ENCODE measurements around the gene TBC1D5.
"Not testable (repeated sequence)": the region's sequence is repeated elsewhere in the genome, so short reads cannot be mapped to it uniquely, and the experiment has no call there.

TBC1D5 gene

GRCh38 chr3:17742102-17742879 is at the start of gene TBC1D5:
Gene TBC1D5 (minus strand): TSS chr3:17742631. CDS start chr3:17508570, 234,061 bp downstream.
- peak; percentile 70 to 74 for DNase-seq

GRCh38 chr3:17783426-17783825 is 41.0 kb upstream of the TBC1D5 start:
- no peak for DNase-seq

- DNase-seq = no peak
Observed at GRCh38 chr3:17782751-17783150, 40.3 kb upstream of the TBC1D5 start.

- not testable (repeated sequence) for DNase-seq
Observed at GRCh38 chr3:17780369-17780768, 37.9 kb upstream of the TBC1D5 start.

- not testable (repeated sequence) for DNase-seq
Observed at GRCh38 chr3:17779304-17780250, 37.1 kb upstream of the TBC1D5 start.

GRCh38 chr3:17777326-17777725 is 34.9 kb upstream of the TBC1D5 start:
- DNase-seq = not testable (repeated sequence)

GRCh38 chr3:17775073-17775472 is 32.6 kb upstream of the TBC1D5 start:
- no peak for DNase-seq

- not testable (repeated sequence) for DNase-seq
Observed at GRCh38 chr3:17774180-17774910, 31.9 kb upstream of the TBC1D5 start.

- DNase-seq = no peak
Observed at GRCh38 chr3:17772556-17772955, 30.1 kb upstream of the TBC1D5 start.

GRCh38 chr3:17771177-17772017 is 29.0 kb upstream of the TBC1D5 start:
- DNase-seq = no peak

- DNase-seq = no peak
Observed at GRCh38 chr3:17770682-17771081, 28.3 kb upstream of the TBC1D5 start.

GRCh38 chr3:17765819-17766472 is 23.5 kb upstream of the TBC1D5 start:
- no peak for DNase-seq

- DNase-seq = no peak
Observed at GRCh38 chr3:17761563-17761962, 19.1 kb upstream of the TBC1D5 start.

- DNase-seq = no peak
Observed at GRCh38 chr3:17759901-17760300, 17.5 kb upstream of the TBC1D5 start.

- DNase-seq = no peak
Observed at GRCh38 chr3:17755836-17756235, 13.4 kb upstream of the TBC1D5 start.

- DNase-seq = no peak
Observed at GRCh38 chr3:17753632-17753992, 11.2 kb upstream of the TBC1D5 start.

GRCh38 chr3:17752876-17753631 is 10.6 kb upstream of the TBC1D5 start:
- no peak for DNase-seq

- no peak for DNase-seq
Observed at GRCh38 chr3:17752436-17752835, 10.0 kb upstream of the TBC1D5 start.

- DNase-seq = no peak
Observed at GRCh38 chr3:17749705-17750293, 7.4 kb upstream of the TBC1D5 start.

GRCh38 chr3:17749281-17749680 is 6.8 kb upstream of the TBC1D5 start:
- no peak for DNase-seq

GRCh38 chr3:17747890-17748247 is 5.4 kb upstream of the TBC1D5 start:
- DNase-seq = no peak

Data from NCI-H187 (cell line).